AG10803 (cell line): ENCODE results near the gene CDR2.

Experiments
- DNase-seq: peaks from one replicate; pipeline ENCODE4 v3.0.0; 2010; ENCODE audit warnings: low read depth
- H3K4me3 ChIP-seq: 2 replicates; pipeline ENCODE4 v1.5.1; 2011; ENCODE audit warnings: mild to moderate bottlenecking, low read length, control low read depth
- CTCF ChIP-seq: conservative IDR thresholded peaks from 2 replicates; pipeline ENCODE4 v1.5.1; 2011; ENCODE audit warnings: mild to moderate bottlenecking, low read length, control low read depth, inconsistent platforms

Gene CDR2

GRCh38 chr16:22297114-22297870, 77.1 kb downstream of the CDR2 start, which contains the start of gene POLR3E:
Gene POLR3E (plus strand): TSS chr16:22297409. CDS start chr16:22302969, 5,560 bp downstream.
- H3K4me3 ChIP-seq: peak within 1 kb of the TSS; percentile 79
- peak; percentile 73 for TF ChIP-seq CTCF
- DNase-seq: peak; percentile 96

GRCh38 chr16:22296225-22297113, 78.0 kb downstream of the CDR2 start:
- H3K4me3 ChIP-seq: peak overlapping the region; percentile 79
- TF ChIP-seq CTCF: no peak
- DNase-seq: no peak
